ENCODE data around the gene SLC17A9.

The SLC17A9 gene

DNA sequence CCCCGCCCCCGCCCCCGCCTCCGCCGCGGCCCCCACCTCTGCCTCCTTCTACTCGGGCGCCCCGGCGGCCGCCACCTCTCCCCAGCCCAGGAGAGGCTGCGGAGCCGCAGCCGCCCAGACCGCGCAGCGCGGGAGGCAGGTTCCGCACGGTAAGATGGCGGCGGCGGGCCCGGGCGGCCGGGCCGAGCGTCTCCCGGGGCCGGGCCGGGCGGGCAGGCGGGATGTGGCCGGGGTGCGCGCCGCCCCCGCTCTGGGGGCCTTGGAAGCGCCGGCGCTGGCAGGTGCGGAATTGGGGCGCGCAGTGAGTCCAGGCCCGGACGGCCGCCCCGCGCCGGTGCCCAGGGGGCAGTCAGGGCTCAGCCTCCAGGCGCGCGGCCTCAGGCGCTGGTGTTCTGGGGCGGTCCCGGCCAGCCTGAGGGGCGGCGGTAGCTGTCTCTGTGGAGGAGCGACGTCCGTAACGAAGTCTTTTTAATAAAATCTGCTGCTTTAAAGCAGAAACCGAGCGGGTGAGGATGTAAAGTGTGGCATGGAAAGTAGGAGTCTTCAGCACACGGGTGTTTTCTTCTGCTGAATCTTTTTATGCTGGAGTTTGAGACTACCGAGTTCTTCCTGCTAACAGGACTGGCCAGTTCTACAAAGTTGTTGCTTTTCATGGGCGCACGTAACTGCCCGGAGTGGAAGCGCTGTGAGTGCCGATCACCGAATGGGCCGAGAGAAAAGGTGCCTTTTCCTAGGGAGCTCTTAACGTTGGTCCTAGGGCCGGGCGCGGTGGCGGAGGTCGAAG lies 14.2 kb upstream of the SLC17A9 start, which contains the start of gene GID8:
GID8 (plus strand) TSS at position 43 of the 784 bp plus-strand sequence. CDS start 3,356 bp downstream, outside the sequence.
- peak in 1 of 4 experiments; percentile 53 for DNase-seq

- no peak for DNase-seq
Measured at GRCh38 chr20:62940875-62941274, 11.6 kb upstream of the SLC17A9 start.

- no peak for DNase-seq
Measured at GRCh38 chr20:62941792-62942191, 10.7 kb upstream of the SLC17A9 start.

DNA sequence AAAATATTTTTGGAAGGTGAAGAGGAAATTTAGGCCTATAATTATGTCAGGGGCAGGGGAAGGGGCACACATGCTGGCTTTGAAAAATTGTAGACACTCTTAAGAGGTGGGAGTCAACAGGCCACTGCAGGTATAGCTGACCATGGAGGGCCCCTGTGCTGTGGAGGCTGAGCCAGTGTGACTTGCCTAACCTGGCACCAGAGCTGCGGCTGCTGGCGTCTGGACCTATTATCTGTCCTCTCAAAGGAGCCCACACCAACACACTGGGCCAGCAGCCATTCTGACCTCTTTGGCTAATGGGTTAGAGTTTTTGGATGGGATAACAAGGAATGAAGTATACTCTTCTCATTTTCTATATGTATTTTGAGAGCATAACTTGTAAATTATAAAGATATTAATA lies 10.1 kb upstream of the SLC17A9 start:
- no peak for DNase-seq

- DNase-seq: no peak
Measured at GRCh38 chr20:62943396-62943795, 9.1 kb upstream of the SLC17A9 start.

GRCh38 chr20:62944184-62944583 lies 8.3 kb upstream of the SLC17A9 start:
- DNase-seq: no peak

GRCh38 chr20:62944746-62945145 lies 7.8 kb upstream of the SLC17A9 start:
- no peak for DNase-seq

- no peak for DNase-seq
Measured at GRCh38 chr20:62945771-62946339, 6.7 kb upstream of the SLC17A9 start.

DNA sequence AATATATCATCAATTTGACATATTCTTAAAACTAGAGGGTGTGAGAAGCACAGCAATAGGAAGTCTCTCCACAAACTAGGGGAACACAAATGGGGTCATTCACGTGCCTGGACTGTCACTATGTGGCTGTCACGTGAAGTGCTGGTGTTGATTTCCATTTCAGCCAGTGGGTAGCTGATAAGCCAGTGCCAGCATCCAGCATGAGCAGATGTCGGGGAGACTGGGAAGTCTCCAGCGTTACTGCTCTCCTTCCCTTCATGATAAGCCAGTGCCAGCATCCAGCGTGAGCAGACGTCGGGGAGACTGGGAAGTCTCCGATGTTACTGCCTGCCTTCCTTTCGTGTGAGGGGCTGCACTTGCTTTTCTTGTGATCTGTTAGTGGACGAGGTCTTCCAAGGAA lies 5.6 kb upstream of the SLC17A9 start:
- DNase-seq: no peak

DNA sequence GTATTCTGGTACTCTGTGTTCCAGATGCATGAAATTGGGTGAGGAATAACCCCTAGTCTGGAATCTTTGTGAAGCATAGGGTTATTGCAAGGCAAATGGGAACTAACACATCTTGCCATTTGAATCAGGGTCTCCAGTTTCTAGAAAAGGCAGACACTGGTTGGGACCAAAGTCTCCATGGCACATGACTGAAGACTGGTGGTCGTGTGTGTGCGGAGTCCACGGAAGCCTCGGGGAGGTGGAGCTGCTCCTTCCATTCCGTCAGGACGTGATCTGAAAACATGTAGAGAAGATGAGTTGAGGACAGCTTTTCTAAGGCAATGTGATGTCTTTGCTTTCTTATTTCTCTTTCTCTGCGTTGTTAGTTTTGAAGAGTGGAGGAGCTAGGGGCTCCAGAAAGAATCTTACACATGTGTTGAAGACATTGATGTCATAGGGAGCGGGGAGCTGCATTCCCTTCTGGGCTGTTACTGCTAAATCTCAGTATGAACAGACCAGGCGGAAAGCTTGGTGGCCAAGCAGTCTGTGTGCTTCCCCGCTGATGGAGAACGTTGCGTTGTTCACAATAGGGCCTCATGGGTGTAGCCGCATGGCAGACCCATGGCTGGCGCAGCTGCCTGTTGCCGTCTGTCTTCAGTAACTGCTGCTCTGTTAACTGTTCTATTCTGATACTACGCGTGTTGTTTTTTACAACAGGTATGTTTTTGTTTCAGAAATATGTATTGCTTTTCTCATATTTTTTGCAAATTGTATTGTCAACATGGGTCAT lies 4.8 kb upstream of the SLC17A9 start:
- DNase-seq: no peak

DNA sequence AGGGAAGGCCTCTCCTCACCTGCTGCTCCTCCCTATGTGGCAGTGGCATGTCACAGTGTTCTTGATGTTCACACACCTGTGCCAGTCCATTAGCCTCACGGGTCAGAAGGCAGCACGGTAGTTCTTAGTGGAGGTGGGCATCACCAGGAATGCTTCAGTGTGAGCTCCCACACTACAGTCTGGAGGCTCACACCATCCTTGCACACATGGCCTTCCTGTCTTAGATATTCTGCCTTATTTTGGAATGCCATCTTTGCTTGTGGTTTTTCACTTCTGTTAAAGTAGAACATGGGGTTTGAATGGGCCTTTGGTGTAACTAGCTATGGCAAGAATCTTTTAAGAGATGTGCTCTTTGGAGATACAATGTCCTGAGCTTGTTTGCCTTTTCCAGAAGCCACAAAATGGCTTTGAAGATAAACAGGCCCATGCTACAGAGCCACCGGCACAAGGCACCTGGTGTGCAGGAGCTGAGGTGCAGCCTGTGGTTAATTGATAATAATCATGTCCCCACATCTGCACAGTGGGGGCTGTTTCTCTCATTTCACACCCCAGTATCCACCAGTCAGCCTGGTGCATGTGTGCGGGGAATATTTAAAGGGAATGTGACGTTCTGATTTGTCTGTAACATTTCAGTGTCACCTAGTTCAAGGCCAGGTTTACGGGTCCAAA lies 3.2 kb upstream of the SLC17A9 start:
- DNase-seq: no peak

- no peak for DNase-seq
Measured at GRCh38 chr20:62949962-62950361, 2.5 kb upstream of the SLC17A9 start.

DNA sequence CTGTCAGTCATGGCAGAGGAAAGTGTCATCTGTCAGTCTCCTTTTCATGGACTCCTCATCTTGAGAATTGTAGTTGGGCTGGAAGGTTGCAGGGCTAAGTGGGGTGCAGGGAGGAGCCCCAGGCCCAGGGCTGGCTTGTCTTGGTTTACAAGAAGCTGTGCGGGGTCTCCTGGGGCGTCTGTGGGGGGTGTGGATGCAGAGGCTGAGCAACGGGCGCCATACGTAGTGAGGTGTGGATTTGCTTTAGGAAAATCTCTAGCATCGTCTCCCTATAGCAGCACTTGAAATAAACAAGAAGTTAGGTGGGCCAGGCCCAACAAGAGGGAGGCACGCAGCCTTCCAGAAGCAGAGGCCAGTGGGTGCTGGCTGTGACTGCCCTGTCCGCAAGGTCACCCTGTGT lies 1.8 kb upstream of the SLC17A9 start:
- DNase-seq: no peak

- DNase-seq: no peak
Measured at GRCh38 chr20:62951143-62951895, 1.2 kb upstream of the SLC17A9 start.

DNA sequence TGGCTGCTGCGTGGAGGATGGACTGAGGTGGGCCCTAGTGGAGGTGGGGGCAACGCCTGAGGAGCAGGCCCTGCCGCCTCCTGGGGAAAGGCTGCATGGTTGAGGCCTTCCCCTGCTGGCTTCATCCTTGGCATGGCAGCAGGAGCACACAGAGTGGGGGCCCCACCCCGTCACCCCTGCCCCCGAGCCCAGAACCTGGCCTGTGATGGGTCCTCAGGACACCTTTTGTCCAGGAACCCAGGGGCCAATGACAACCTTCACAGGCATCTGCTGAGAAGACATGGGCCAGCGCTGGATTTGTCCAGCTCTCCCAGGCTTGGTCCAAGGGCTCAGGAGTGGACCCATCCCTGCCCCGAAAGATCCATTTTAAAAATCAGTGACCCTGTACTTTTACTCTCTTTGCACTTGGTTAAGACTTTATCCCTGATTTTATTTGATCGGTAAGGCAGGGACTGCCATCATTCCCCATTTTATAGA lies 575 bp upstream of the SLC17A9 start:
- no peak for DNase-seq

GRCh38 chr20:62952968-62953838 lies 694 bp downstream of the SLC17A9 start:
- no peak for DNase-seq

- peak in 2 of 4 experiments; percentile 55 to 58 for DNase-seq
Measured at GRCh38 chr20:62953839-62954703, 1.6 kb downstream of the SLC17A9 start.

GRCh38 chr20:62955519-62956386 lies 3.2 kb downstream of the SLC17A9 start:
- DNase-seq: no peak

Data from activated naive CD4-positive, alpha-beta T cell (primary cell).